Astrocyte (in vitro differentiated cells and primary cell): ENCODE results near the gene PLD6. TPM values are rescaled to one million over a fixed set of nuclear protein-coding genes. Genes with fewer than 3 reads are reported as not detected.

ENCODE experiments used
- DNase-seq: peaks from one replicate; pipeline ENCODE4 v3.0.0-alpha.2; 2010; ENCODE audit warnings: low read depth
- FAIRE-seq: peaks from 2 replicates; lab custom pipeline; 2011; peaks lifted over from hg19 to GRCh38; lab: Jason Lieb, UNC
- H2AFZ ChIP-seq: 2 replicates; pipeline ENCODE4 v1.6.0; 2012; ENCODE audit warnings: low read depth, low read length, inconsistent platforms
- H3K27ac ChIP-seq: 2 replicates; pipeline ENCODE4 v1.5.1; 2011; ENCODE audit warnings: low read depth, low read length, inconsistent platforms
- H3K27me3 ChIP-seq: 2 replicates; pipeline ENCODE4 v1.6.0; 2011; ENCODE audit warnings: low read length, inconsistent platforms; ENCODE audit not compliant: insufficient read depth
- H3K36me3 ChIP-seq: 2 replicates; pipeline ENCODE4 v1.5.1; 2011; ENCODE audit warnings: low read length, inconsistent platforms; ENCODE audit not compliant: insufficient read depth
- H3K4me1 ChIP-seq: 2 replicates; pipeline ENCODE4 v1.5.1; 2011; ENCODE audit warnings: low read length, inconsistent platforms; ENCODE audit not compliant: insufficient read depth
- H3K4me2 ChIP-seq: 2 replicates; pipeline ENCODE4 v1.6.0; 2012; ENCODE audit warnings: low read length, inconsistent platforms
- H3K4me3 ChIP-seq: 2 replicates; pipeline ENCODE4 v1.5.1; 2011; ENCODE audit warnings: low read depth, mild to moderate bottlenecking, low read length, inconsistent platforms; ENCODE audit not compliant: insufficient read depth
- H3K79me2 ChIP-seq: 2 replicates; pipeline ENCODE4 v1.6.0; 2012; ENCODE audit warnings: mild to moderate bottlenecking, low read length, inconsistent platforms; ENCODE audit not compliant: insufficient read depth
- H3K9ac ChIP-seq: 2 replicates; pipeline ENCODE4 v1.6.0; 2012; ENCODE audit warnings: mild to moderate bottlenecking, low read length, inconsistent platforms
- H3K9me3 ChIP-seq: 2 replicates; pipeline ENCODE4 v1.5.1; 2012; ENCODE audit warnings: low read depth, mild to moderate bottlenecking, low read length, inconsistent platforms; ENCODE audit not compliant: insufficient read depth
- H4K20me1 ChIP-seq: 2 replicates; pipeline ENCODE4 v1.6.0; 2012; ENCODE audit warnings: low read length, inconsistent platforms; ENCODE audit not compliant: insufficient read depth
- H3K27ac Mint-ChIP-seq: one replicate; pipeline ENCODE4 v1.8.0; 2021; ENCODE audit warnings: mild to moderate bottlenecking, mixed read lengths; ENCODE audit not compliant: unreplicated experiment
- H3K27me3 Mint-ChIP-seq: one replicate; pipeline ENCODE4 v1.8.0; 2021; ENCODE audit warnings: low read depth, mixed read lengths; ENCODE audit not compliant: unreplicated experiment
- H3K36me3 Mint-ChIP-seq: one replicate; pipeline ENCODE4 v1.8.0; 2021; ENCODE audit warnings: low read depth, mixed read lengths; ENCODE audit not compliant: unreplicated experiment
- H3K4me1 Mint-ChIP-seq: one replicate; pipeline ENCODE4 v1.8.0; 2021; ENCODE audit warnings: low read depth, mixed read lengths; ENCODE audit not compliant: unreplicated experiment
- H3K4me3 Mint-ChIP-seq: one replicate; pipeline ENCODE4 v1.8.0; 2021; ENCODE audit warnings: mild to moderate bottlenecking, moderate library complexity, mixed read lengths; ENCODE audit not compliant: unreplicated experiment
- H3K9me3 Mint-ChIP-seq: one replicate; pipeline ENCODE4 v1.8.0; 2021; ENCODE audit warnings: mild to moderate bottlenecking, mixed read lengths; ENCODE audit not compliant: unreplicated experiment
- EZH2 ChIP-seq: IDR thresholded peaks from 2 replicates; pipeline ENCODE4 v1.6.1; 2012; ENCODE audit warnings: mild to moderate bottlenecking, low read length, inconsistent platforms; ENCODE audit not compliant: insufficient read depth
- total RNA-seq: library from RNA; stranded (reverse); gene quantifications from 2 replicates; pipeline ENCODE4 v1.2.1, GENCODE V29; 2021
- TF ChIP-seq, protein P1 (sequence below): IDR thresholded peaks from 2 replicates; pipeline ENCODE4 v1.5.1; 2011; ENCODE audit warnings: low read depth, mild to moderate bottlenecking, inconsistent platforms, low read length, moderate library complexity; ENCODE audit not compliant: insufficient read depth

The PLD6 gene
- total RNA-seq, 1 donor from 2014 or later = 0.64 TPM

- Histone ChIP-seq H3K9me3 (no peaks in the 10 kb centered on the region), H3K4me3 (peak overlapping the region; percentile 14), H3K27ac (peak overlapping the region; percentile 84), H3K4me2 (peak overlapping the region; percentile 68), H3K4me1 (peaks cover 48% of the 10 kb centered on the region), H3K9ac (peak overlapping the region; percentile 72), H4K20me1 (peaks cover 42% of the 10 kb centered on the region), H2AFZ (no peak overlapping the region), H3K36me3 (peaks cover 44% of the 10 kb centered on the region), H3K79me2 (peaks cover 15% of the 10 kb centered on the region), H3K27me3 (no peaks in the 10 kb centered on the region)
- H3K4me1 Mint-ChIP-seq = peaks cover 24% of the 10 kb centered on the region
- no peak overlapping the region for H3K27ac Mint-ChIP-seq
- H3K9me3 Mint-ChIP-seq = no peaks in the 10 kb centered on the region
- TF ChIP-seq, protein P1, sequence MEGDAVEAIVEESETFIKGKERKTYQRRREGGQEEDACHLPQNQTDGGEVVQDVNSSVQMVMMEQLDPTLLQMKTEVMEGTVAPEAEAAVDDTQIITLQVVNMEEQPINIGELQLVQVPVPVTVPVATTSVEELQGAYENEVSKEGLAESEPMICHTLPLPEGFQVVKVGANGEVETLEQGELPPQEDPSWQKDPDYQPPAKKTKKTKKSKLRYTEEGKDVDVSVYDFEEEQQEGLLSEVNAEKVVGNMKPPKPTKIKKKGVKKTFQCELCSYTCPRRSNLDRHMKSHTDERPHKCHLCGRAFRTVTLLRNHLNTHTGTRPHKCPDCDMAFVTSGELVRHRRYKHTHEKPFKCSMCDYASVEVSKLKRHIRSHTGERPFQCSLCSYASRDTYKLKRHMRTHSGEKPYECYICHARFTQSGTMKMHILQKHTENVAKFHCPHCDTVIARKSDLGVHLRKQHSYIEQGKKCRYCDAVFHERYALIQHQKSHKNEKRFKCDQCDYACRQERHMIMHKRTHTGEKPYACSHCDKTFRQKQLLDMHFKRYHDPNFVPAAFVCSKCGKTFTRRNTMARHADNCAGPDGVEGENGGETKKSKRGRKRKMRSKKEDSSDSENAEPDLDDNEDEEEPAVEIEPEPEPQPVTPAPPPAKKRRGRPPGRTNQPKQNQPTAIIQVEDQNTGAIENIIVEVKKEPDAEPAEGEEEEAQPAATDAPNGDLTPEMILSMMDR = no peak
- no peak for TF ChIP-seq EZH2
- FAIRE-seq = peak; percentile 86
- H3K27me3 Mint-ChIP-seq = no peaks in the 10 kb centered on the region
- no peak overlapping the region for H3K4me3 Mint-ChIP-seq
- H3K36me3 Mint-ChIP-seq = peaks cover 39% of the 10 kb centered on the region
- DNase-seq = peak; percentile 93
Measured at GRCh38 chr17:17151962-17152361, 54.2 kb downstream of the PLD6 start.

DNA sequence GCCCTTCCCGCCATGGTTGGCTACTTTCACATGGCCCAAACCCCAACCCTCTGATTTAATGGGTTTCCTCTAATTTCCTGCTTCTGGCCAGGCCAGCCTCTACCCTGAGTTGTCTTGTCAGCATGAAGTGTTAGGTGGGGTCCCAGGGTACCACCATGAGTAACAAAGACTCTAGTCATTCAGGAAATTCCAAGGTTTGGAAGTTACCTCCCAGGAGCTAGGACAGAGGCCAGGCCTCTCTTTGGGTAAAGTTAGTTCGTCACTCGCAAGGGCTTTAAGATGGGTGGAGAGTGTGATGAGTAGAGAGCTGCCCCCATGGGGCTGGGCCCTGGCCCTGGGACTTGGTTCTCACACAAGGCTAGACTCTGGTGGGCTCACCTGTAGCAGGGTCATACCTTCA lies 54.6 kb downstream of the PLD6 start:
- peak overlapping the region; percentile 68 for H3K4me2 ChIP-seq
- H3K9me3 Mint-ChIP-seq = no peaks in the 10 kb centered on the region
- H3K27me3 Mint-ChIP-seq = no peaks in the 10 kb centered on the region
- peaks cover 20% of the 10 kb centered on the region for H3K4me1 Mint-ChIP-seq
- peak overlapping the region; percentile 84 for H3K27ac ChIP-seq
- no peak overlapping the region for H3K4me3 Mint-ChIP-seq
- peak overlapping the region; percentile 14 for H3K4me3 ChIP-seq
- no peaks in the 10 kb centered on the region for H3K9me3 ChIP-seq
- no peak overlapping the region for H2AFZ ChIP-seq
- H3K27ac Mint-ChIP-seq = no peak overlapping the region
- peaks cover 38% of the 10 kb centered on the region for H3K36me3 Mint-ChIP-seq
- peak overlapping the region; percentile 72 for H3K9ac ChIP-seq
- H3K27me3 ChIP-seq = no peaks in the 10 kb centered on the region
- DNase-seq = peak; percentile 41
- peaks cover 44% of the 10 kb centered on the region for H3K4me1 ChIP-seq
- FAIRE-seq = no peak
- H3K79me2 ChIP-seq = peaks cover 15% of the 10 kb centered on the region
- no peak for TF ChIP-seq EZH2
- TF ChIP-seq, protein P1 = no peak
- H3K36me3 ChIP-seq = peaks cover 44% of the 10 kb centered on the region
- peaks cover 40% of the 10 kb centered on the region for H4K20me1 ChIP-seq

- Histone ChIP-seq H3K79me2 (peaks cover 15% of the 10 kb centered on the region), H3K4me3 (no peak overlapping the region), H4K20me1 (peaks cover 40% of the 10 kb centered on the region), H3K4me1 (peaks cover 39% of the 10 kb centered on the region), H3K36me3 (peaks cover 44% of the 10 kb centered on the region), H3K4me2 (peak overlapping the region; percentile 68), H3K9me3 (no peaks in the 10 kb centered on the region), H2AFZ (no peak overlapping the region), H3K27me3 (no peaks in the 10 kb centered on the region), H3K9ac (peak overlapping the region; percentile 72), H3K27ac (peak overlapping the region; percentile 84)
- Mint-ChIP-seq H3K9me3 (no peaks in the 10 kb centered on the region), H3K4me1 (peaks cover 18% of the 10 kb centered on the region), H3K27ac (no peak overlapping the region), H3K36me3 (peaks cover 37% of the 10 kb centered on the region), H3K4me3 (no peak overlapping the region), H3K27me3 (no peaks in the 10 kb centered on the region)
- TF ChIP-seq EZH2 = no peak
- TF ChIP-seq, protein P1 = no peak
- FAIRE-seq (peak; percentile 9), DNase-seq (peak; percentile 85)
Measured at GRCh38 chr17:17151055-17151454, 55.1 kb downstream of the PLD6 start.

Other genes starting within 250 kb of the PLD6 start
- gene TNFRSF13B, start 234.2 kb downstream of the PLD6 start, total RNA-seq = not detected in 2 replicates
- 163 and 176 TPM in 2 replicates for gene MPRIP, start 163.9 kb downstream of the PLD6 start, total RNA-seq
- 34.2 and 40.0 TPM in 2 replicates for gene FLCN, start 30.8 kb upstream of the PLD6 start, total RNA-seq
- 68.3 and 76.8 TPM in 2 replicates for gene COPS3, start 74.9 kb upstream of the PLD6 start, total RNA-seq
- gene NT5M, start 97.0 kb upstream of the PLD6 start, total RNA-seq = 1.5 and 1.6 TPM in 2 replicates